CD1c-positive myeloid dendritic cell (primary cell): ENCODE data around the gene MRC2.
"Not testable (repeated sequence)": the region's sequence is repeated elsewhere in the genome, so short reads cannot be mapped to it uniquely, and the experiment has no call there.

Experiments
- DNase-seq: peaks from one replicate; pipeline ENCODE4 v3.0.0-alpha.2; 2016; ENCODE audit errors: extremely low spot score

MRC2 gene

GRCh38 chr17:62681061-62681938 lies 53.8 kb downstream of the MRC2 start:
- DNase-seq = no peak

DNA sequence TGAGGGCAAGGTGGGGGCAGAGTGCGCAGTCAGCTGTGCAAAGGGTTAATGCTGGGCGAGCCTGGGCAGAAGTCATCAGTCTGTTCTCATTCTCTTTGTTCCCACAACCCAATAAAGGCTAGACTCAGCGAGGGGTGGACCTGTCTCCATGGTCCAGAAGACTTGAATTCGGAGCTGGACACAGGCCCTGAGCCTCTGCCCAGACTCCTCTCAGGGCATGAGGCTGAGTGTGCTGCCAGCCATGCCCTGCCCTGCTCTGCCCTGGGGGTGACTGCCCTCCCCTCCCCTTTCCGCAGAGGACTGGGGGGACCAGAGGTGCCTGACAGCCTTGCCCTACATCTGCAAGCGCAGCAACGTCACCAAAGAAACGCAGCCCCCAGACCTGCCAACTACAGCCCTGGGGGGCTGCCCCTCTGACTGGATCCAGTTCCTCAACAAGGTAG lies 54.5 kb downstream of the MRC2 start:
- DNase-seq = no peak

GRCh38 chr17:62684179-62684578 lies 56.7 kb downstream of the MRC2 start:
- no peak for DNase-seq

GRCh38 chr17:62687997-62688396 lies 60.5 kb downstream of the MRC2 start:
- no peak for DNase-seq

DNA sequence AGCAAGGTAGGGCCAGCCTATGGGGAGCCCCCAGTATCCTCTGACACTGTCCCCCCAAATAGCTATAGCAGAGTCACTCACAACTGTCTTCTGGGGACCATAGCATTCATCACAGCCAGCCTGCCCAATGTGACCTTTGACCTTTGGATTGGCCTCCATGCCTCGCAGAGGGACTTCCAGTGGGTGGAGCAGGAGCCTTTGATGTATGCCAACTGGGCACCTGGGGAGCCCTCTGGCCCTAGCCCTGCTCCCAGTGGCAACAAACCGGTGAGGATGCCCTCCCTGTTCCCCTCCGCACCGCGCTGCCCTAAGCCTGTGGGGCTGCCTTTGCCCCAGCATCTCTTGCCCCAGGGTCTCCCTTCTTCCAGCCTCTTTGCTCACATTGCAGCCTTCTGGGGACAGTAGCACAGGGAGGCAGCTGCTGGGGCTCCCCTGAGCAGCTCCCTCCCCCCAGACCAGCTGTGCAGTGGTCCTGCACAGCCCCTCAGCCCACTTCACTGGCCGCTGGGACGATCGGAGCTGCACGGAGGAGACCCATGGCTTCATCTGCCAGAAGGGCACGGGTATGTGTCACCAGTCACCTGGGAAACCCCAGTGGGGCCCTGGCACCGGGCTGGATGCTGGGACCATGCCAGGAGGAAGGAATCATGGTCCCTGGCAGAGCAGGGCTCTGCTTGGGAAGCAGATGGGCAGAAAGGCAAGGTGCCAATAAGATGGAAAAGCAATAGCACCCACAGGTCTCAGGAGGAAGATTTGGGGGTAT lies 61.1 kb downstream of the MRC2 start:
- no peak for DNase-seq

DNA sequence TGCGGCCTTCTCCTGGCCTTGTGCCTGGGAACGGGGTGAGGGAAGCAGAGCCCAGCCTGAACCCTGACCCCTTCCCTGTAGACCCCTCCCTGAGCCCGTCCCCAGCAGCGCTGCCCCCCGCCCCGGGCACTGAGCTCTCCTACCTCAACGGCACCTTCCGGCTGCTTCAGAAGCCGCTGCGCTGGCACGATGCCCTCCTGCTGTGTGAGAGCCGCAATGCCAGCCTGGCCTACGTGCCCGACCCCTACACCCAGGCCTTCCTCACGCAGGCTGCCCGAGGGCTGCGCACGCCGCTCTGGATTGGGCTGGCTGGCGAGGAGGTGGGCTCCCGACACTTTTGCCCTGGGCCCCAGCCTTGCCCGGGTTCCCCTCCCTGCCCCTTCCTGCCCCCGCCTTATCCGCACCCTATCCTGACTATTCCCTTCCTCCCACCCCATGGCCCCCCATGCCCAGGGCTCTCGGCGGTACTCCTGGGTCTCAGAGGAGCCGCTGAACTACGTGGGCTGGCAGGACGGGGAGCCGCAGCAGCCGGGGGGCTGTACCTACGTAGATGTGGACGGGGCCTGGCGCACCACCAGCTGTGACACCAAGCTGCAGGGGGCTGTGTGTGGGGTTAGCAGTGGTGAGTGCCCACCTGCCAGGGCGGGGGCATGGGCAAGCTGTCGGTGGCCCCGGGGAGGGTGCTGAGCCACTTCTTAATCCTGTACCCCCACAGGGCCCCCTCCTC lies 62.1 kb downstream of the MRC2 start:
- DNase-seq = no peak

- no peak for DNase-seq
These were observed 62.9 kb downstream of the MRC2 start for GRCh38 chr17:62690168-62690897.

DNA sequence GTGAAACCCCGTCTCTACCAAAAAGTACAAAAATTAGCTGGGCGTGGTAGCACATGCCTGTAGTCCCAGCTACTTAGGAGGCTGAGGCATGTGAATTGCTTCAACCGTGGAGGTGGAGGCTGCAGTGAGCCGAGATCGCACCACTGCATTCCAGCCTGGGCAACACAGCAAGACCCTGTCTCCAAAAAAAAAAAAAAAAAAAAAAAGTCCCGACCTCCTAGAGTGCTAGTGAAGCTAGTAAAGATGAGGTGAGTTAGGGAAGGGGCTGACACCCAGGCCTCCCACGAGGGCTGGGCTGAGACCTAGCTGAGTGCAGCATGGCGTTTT lies 64.1 kb downstream of the MRC2 start:
- DNase-seq = not testable (repeated sequence)

DNA sequence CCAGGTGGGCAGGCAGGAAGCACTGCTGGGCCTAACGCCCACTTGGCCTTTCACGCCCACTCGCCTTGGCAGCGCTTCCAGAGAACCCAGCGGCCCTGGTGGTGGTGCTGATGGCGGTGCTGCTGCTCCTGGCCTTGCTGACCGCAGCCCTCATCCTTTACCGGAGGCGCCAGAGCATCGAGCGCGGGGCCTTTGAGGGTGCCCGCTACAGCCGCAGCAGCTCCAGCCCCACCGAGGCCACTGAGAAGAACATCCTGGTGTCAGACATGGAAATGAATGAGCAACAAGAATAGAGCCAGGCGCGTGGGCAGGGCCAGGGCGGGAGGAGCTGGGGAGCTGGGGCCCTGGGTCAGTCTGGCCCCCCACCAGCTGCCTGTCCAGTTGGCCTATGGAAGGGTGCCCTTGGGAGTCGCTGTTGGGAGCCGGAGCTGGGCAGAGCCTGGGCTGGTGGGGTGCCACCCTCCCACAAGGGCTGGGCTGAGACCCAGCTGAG lies 64.7 kb downstream of the MRC2 start:
- DNase-seq = no peak

DNA sequence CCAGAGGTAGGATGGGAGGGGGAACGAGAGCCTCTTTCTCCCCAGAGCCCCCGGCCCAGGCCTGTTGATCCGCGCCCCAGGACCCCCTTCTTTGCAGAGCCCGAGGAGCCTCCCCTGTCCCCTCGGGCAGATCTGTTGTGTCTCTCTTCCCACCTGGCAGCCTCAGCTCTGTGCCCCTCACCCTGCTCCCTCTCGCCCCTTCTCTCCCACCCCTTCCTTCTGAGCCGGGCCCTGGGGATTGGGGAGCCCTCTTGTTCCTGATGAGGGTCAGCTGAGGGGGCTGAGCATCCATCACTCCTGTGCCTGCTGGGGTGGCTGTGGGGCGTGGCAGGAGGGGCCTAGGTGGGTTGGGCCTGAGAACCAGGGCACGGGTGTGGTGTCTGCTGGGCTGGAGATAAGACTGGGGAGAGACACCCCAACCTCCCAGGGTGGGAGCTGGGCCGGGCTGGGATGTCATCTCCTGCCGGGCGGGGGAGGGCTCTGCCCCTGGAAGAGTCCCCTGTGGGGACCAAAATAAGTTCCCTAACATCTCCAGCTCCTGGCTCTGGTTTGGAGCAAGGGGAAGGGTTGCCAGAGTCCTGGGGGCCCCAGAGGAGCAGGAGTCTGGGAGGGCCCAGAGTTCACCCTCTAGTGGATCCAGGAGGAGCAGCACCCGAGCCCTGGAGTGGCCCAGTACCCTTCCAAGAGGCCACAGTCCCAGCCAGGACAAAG lies 65.4 kb downstream of the MRC2 start:
- DNase-seq = no peak

DNA sequence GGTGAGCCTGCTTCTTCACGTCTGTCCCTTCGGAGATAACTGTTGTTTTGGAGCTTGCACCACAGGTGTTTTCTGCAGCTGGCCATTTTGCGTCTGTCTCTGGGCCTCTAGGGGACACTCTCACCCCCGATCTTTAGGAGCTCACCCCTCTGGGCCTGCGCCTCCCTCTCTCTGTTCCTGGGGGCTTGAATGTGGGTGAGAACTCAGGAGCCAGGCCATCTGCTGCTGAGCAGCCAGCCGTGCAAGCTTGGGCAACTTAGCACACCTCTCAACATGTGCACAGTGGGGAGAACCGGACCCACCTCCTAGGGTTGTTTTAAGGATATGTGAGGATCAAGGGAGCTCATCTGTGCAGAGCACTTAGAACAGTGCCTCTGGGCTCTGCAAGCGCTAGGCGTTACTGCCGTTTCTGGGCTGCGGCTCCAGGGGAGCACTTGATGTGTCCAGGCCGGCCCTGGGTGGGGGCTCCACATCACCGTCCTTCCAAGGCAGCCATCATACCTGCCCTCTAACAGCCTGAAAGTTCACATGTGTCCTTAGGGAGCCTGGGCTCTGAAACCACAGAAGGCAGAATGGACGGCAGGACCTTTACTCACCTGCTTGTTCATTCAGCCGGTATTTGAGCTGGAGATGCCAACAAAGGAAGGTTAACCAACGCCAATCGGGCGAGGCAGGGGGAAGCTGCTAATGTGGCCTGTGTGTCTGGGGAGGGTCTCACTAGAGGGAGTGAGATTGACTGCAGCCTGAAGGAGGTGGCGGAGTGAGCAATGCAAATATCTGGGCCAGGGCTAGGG lies 66.3 kb downstream of the MRC2 start:
- no peak for DNase-seq

DNA sequence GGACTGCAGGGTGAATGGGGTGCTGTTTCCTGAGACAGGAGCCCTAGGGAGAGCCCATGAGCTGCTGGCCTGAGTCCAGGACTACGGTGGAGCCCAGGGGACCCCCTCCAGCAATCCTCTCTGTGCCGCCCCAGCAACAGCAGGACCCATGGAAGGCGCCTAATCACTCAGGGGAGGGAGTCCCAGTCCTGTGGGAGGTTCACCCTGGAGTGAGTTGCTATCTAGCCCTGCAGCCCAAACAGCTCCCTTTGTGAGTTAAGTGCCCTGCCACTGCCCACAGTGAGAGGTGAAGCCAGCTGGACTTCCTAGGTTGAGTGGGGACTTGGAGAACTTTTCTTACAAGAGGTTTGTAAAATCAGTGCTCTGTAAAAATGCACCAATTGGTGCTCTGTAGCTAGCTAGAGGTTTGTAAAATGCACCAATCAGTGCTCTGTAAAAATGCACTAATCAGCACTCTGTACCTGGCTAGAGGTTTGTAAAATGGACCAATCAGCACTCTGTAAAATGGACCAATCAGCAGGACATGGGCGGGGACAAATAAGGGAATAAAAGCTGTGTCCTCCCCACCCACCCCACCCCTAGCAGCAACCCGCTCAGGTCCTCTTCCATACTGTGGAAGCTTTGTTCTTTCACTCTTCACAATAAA lies 67.7 kb downstream of the MRC2 start:
- DNase-seq = not testable (repeated sequence)

DNA sequence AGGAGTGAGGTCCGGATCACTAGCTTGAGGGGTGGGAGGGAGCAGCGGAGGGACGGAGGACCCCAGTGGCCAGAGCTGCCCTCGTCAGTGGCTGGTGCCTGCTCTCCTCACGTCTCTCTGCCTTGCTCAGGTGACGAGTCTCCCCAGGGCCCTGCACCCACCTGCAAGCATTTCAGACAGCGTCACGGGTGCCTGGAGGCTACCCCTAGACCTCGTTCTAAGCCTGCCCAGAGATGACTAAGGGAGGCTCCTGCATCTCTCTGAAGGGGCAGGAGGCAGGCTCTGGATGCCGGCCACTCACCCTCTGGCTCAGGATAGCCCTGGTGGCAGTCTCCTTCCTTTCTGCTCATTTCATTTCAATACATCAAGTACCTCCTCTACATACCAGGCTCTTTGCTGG lies 68.8 kb downstream of the MRC2 start:
- DNase-seq = no peak

DNA sequence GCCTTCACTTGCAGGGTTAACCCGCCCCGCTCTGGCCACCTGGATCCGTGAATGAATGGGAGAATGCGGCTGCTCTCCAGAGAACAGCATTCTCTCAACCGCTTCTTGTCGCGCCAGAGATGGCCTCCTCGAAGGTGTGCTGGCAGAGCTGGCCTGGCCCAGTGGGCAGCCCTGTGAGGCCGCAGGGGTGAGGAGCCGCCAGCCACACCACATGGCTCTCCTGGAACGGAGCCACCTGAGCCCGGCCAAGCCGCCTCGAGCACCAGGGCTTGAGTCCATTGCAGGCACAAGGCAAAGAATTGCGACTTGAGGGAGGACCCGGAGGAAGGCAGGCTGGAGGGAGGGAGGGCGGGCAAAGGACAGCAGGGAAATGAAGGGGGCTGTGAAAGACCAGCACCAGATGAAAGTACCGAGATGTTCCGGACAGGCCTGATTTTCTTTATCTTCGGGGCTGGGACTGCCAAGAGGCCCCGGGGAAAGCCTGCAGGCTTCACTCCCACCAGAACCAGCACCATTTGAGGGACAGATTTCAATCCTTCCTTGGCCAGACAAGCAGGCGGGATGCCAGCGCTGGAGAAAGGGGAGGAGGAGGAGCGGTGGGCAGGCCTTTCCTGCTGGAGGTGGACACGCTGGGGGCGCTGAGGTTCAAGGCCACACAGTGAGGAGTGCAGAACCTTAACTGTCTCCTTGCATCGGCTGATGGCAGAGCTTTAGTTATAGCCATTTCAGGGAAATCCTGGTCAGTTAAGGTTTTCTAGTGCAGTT lies 69.4 kb downstream of the MRC2 start:
- DNase-seq = no peak

DNA sequence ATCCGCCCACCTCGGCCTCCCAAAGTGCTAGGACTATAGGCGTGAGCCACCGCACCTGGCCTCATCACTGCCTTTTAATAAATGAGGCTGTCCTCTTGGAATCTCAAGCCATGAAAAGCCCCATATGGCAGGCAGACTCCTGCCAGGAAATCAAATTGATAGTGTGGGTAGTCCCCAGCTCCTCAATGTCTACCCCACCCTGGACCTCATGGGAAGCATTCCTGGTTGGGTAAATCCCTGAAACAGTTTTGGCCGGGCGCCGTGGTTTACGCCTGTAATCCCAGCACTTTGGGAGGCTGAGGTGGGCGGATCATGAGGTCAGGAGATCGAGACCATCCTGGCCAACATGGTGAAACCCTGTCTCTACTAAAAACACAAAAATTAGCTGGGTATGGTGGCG lies 71.0 kb downstream of the MRC2 start:
- DNase-seq = not testable (repeated sequence)

- no peak for DNase-seq
These were observed 73.7 kb downstream of the MRC2 start for GRCh38 chr17:62700964-62701705.

- no peak for DNase-seq
These were observed 74.2 kb downstream of the MRC2 start for GRCh38 chr17:62701706-62702085.

DNA sequence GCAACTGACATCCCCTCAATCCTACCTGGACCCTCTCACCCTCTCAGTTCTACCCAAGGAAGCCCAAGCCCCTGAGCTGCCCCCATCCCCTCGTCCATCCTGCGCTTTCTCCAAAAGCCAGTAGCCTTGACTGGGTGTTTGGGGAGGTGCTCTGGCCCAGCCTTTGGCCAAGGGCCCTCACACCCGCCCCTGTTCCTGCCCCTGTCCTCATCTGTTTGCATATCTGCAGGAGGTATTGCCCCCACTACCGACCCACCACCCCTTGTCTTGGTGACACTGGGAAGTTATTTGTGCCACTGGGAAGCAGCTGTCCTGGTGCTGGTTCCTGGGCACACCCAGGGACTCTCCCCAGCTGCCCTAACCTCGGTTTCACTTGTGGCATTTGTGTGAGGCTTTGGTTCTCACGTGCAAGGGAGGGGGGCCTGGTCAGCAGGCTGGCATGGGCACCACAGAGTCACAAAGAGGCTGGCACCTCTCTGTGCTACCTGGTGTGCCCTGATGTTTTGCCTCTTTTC lies 75.3 kb downstream of the MRC2 start:
- DNase-seq = no peak
